ENCODE data around the gene ARIH2. TPM values are rescaled to one million over a fixed set of nuclear protein-coding genes. Genes with fewer than 3 reads are reported as not detected.

The ARIH2 gene
- total RNA-seq, 2 donors from 2014 or later, result 70.9 to 125 TPM

- DNase-seq (ENCODE audit: low spot score), result no peak
- Histone ChIP-seq H3K4me3 (no peak overlapping the region), H3K27ac (no peak overlapping the region), H3K36me3 (no peaks in the 10 kb centered on the region), H3K9me3 (no peaks in the 10 kb centered on the region), H3K27me3 (replicated peaks; ENCODE audit: insufficient read depth) (no peaks in the 10 kb centered on the region), H3K4me1 (replicated peaks) (no peaks in the 10 kb centered on the region)
- TF ChIP-seq POLR2A (IDR thresholded peaks at IDR 0.05) (no peak), CTCF (IDR thresholded peaks at IDR 0.05) (no peak), POLR2AphosphoS5 (IDR thresholded peaks at IDR 0.05) (no peak)
- intact Hi-C loops (cut with DNase I), result no loop called here
- WGBS, result 90% methylated on average over 3 of the region's 3 CpGs
Measured at GRCh38 chr3:48881006-48881405, 37.6 kb upstream of the ARIH2 start.

- intact Hi-C loops (cut with DNase I), result no loop called here
- no peak for TF ChIP-seq POLR2A (IDR thresholded peaks at IDR 0.05)
- TF ChIP-seq POLR2AphosphoS5 (IDR thresholded peaks at IDR 0.05), result no peak
- no peak for TF ChIP-seq CTCF (IDR thresholded peaks at IDR 0.05)
- no peaks in the 10 kb centered on the region for H3K36me3 ChIP-seq
- H3K9me3 ChIP-seq, result no peaks in the 10 kb centered on the region
- DNase-seq (ENCODE audit: low spot score), result no peak
- H3K4me3 ChIP-seq, result no peak overlapping the region
- no peaks in the 10 kb centered on the region for H3K27me3 ChIP-seq (replicated peaks; ENCODE audit: insufficient read depth)
- WGBS, result 96% methylated on average over 5 of the region's 5 CpGs
- no peaks in the 10 kb centered on the region for H3K4me1 ChIP-seq (replicated peaks)
- no peak overlapping the region for H3K27ac ChIP-seq
Measured at GRCh38 chr3:48881652-48882114, 37.0 kb upstream of the ARIH2 start.

DNA sequence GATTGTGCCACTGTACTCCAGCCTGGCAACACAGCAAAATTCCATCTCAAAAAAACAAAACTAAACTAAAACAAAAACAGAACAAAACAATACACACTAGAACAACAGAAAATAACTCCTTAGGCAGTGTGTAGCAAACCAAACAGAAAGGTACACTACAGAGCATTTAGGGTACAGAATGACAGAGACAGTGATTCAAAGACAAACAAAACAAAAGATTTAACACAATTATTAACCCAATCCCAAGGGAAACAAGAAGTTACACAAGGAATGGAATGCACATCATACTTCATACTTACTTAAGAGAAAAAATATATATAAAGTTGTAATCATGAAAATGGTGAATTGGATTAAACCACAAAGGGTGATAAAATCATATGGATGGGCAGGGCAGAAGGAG lies 32.9 kb upstream of the ARIH2 start:
- Histone ChIP-seq H3K9me3 (no peaks in the 10 kb centered on the region), H3K36me3 (no peaks in the 10 kb centered on the region), H3K27ac (no peak overlapping the region), H3K4me3 (no peak overlapping the region), H3K27me3 (replicated peaks; ENCODE audit: insufficient read depth) (no peaks in the 10 kb centered on the region), H3K4me1 (replicated peaks) (no peaks in the 10 kb centered on the region)
- intact Hi-C loops (cut with DNase I), result no loop called here
- TF ChIP-seq CTCF (IDR thresholded peaks at IDR 0.05), result no peak
- TF ChIP-seq POLR2AphosphoS5 (IDR thresholded peaks at IDR 0.05), result no peak
- TF ChIP-seq POLR2A (IDR thresholded peaks at IDR 0.05), result no peak
- no peak for DNase-seq (ENCODE audit: low spot score)

GRCh38 chr3:48891606-48892005 lies 27.0 kb upstream of the ARIH2 start:
- Histone ChIP-seq H3K4me1 (replicated peaks) (no peaks in the 10 kb centered on the region), H3K27ac (no peak overlapping the region), H3K36me3 (no peaks in the 10 kb centered on the region), H3K9me3 (no peaks in the 10 kb centered on the region), H3K27me3 (replicated peaks; ENCODE audit: insufficient read depth) (no peaks in the 10 kb centered on the region), H3K4me3 (no peak overlapping the region)
- intact Hi-C loops (cut with DNase I), result no loop called here
- DNase-seq (ENCODE audit: low spot score), result no peak
- TF ChIP-seq POLR2A (IDR thresholded peaks at IDR 0.05) (no peak), POLR2AphosphoS5 (IDR thresholded peaks at IDR 0.05) (no peak), CTCF (IDR thresholded peaks at IDR 0.05) (no peak)
- 83% methylated on average over 8 of the region's 8 CpGs for WGBS

- Histone ChIP-seq H3K9me3 (no peaks in the 10 kb centered on the region), H3K27ac (no peak overlapping the region), H3K4me3 (no peak overlapping the region), H3K27me3 (replicated peaks; ENCODE audit: insufficient read depth) (no peaks in the 10 kb centered on the region), H3K36me3 (no peaks in the 10 kb centered on the region), H3K4me1 (replicated peaks) (no peaks in the 10 kb centered on the region)
- over 99% methylated on average over 6 of the region's 6 CpGs for WGBS
- no peak for DNase-seq (ENCODE audit: low spot score)
- TF ChIP-seq POLR2AphosphoS5 (IDR thresholded peaks at IDR 0.05) (no peak), CTCF (IDR thresholded peaks at IDR 0.05) (no peak), POLR2A (IDR thresholded peaks at IDR 0.05) (no peak)
- intact Hi-C loops (cut with DNase I), result no loop called here
Measured at GRCh38 chr3:48894516-48894915, 24.1 kb upstream of the ARIH2 start.
